GM21723 (cell line): ENCODE measurements around the gene MTERF4.

Source experiments
- ATAC-seq: cut with Tn5 transposase; IDR thresholded peaks from one replicate; pipeline ENCODE4 v1.9.1; 2021; ENCODE audit warnings: mild to moderate bottlenecking, moderate library complexity; ENCODE audit not compliant: unreplicated experiment

MTERF4 gene, protein sequence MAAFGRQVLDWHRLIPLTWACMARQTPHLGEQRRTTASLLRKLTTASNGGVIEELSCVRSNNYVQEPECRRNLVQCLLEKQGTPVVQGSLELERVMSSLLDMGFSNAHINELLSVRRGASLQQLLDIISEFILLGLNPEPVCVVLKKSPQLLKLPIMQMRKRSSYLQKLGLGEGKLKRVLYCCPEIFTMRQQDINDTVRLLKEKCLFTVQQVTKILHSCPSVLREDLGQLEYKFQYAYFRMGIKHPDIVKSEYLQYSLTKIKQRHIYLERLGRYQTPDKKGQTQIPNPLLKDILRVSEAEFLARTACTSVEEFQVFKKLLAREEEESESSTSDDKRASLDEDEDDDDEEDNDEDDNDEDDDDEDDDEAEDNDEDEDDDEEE

DNA sequence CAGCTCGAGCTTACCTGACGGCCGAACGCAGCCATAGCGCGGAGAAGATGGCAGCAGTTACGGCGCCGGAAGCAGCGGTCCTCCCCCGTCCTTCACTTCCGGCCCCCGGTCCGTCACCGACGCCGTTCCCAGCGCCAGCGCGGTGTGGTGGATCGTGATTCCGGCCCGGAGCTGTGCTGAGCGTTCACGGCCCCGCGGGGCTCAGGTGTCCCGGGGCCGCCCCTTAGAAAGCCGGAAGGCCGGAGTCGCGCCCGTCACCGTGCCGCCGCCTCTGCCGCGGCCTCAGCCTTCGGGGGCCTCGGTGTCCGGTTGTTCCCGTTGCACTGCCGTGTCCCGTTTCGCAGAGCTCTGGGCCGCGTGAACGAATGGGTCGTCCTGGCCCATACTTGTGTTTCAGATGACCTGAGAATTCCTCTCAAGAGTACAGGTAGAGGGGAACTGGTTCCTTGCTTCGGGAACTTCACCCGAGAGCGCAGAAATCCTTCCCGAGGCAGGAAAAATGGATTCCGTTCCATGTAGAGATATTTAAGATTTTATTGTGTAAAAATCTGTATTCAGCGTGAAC is at the start of gene MTERF4:
Gene MTERF4, minus strand, starts transcription at position 49 of the 565 bp plus-strand sequence. Its CDS starts 14 bp downstream, at position 35.
- peak; percentile 84 for ATAC-seq

DNA sequence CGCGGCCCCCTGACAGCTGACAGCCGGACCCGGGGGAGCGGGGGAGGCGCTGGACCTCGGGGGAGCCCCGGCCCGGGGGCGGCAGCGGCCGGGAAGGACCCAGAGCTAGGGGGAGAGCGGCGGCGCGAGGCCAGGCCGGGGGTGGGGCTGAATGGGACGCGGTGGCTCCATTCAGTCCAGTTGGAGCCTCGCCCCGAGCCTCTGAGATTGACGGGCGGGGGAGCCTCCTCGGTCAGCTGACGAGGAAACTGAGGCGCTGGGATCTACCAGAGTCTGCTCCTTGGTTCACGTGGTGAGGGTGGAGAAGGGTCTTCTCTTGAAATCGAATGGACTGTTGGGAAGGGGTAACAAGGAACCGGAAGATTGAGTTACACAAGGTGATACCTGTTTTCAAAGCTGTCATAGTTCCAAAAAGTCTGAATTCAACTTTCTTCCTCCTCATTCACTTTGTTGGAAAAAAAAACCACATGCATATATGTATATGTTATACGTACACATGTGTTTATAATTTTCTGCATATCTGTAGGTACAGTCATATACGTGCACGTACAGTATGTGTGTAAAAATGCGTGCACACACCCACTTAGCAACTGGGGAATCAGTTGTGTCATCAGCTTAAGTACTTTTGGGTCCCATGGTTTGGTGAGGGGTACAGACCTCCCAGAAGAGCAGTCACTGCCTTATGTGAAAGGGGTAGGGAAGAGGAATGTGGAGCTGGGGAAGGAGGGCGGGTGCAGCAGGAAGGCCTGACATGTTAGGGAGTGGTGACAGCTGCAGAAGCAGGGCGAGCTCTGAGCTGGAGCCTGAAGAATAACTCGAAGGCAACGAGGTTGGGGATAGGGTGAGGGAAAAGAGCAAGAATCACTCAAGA is 48.8 kb upstream of the MTERF4 start:
- no peak for ATAC-seq

DNA sequence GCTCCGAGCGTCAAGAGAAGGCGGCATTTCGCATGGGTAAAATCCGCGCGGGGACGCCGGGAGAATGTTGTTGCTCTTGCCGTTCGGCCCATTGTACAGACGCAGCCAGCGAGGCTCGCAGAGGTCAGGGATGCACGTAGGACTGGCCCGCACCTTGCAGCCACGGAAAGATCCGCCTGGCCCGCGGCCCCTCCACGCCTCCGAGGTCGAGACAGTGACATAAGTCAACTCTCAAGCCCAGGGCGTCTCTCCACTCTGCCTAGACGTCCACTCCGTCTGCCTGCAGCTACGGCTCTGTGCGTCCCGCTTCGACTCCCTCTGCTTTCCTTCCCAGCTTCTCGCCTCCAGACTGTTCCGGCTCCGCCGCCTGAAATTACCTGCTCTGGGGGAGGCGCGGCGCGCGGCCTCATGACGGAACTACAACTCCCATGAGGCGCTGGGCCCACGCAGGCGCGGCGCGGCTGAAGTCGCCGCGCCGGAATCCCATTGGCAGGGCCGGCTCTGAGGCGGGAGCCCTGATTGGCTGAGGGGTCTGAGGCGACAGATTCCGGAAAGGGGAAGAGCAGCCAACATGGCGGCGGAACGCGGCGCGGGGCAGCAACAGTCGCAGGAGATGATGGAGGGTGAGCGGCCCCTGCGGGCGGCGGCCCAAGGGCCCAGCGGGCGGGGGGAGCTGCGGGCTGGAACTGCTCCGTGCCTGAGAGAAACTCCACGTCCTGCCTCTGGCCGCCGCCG is 48.0 kb upstream of the MTERF4 start, which contains the start of gene PPP1R7:
Gene PPP1R7, plus strand, starts transcription at position 543 of the 735 bp plus-strand sequence. Its CDS starts 29 bp downstream, at position 572.
- peak; percentile 63 for ATAC-seq

DNA sequence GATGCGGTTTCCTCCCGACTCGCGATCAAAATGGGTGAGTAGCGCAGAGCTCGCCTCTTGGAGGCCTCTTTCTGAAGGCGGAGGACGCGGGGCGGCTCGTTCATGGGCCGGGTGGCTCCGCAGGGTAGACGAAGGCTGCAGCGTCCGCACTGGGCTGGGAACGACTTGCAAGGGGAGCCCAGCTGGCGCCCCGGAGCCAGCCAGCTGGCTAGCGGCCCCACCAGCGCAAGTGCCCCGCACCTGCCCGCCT is 47.5 kb upstream of the MTERF4 start:
- peak; percentile 25 for ATAC-seq

DNA sequence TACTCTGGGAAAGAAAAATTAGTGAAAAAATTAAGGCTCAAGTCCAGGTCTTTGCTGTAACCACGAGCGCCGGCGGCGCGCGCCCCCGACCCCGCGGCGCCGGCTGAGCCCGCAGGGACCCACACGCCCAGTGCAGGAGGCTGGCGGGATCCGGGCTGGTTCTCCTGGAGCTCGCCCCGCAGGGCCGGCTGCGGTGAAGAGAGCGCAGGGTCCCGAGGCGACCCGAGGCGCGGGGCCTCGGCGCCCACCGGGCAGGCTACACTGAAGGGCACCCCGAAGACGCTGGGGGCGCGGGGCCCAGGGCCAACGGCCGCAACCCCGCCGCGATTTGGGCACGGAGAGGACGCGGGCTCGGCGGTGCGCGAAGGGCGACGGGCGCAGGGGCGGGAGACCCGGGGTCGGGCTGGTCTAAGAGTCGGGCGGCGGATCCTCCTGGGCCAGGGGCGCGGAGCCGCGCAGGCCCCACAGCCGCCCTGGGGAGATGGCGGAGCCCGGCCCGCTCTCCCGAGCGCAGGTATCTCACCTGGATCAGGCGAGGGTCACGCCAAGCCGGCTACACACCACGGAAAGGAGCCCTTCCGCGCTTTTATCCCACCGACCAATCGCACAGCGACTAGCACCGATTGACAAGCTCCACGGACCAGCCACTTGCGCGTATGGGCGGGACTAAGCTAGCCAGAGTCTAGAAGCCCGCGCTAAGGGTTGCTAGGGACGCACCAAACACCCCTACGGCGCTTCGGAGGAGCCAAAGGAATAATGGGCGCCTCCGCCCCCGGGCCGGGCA is 47.0 kb upstream of the MTERF4 start, which contains the start of gene PASK:
Gene PASK, minus strand, starts transcription at position 582 of the 784 bp plus-strand sequence. CDS start 6,440 bp downstream, outside the sequence.
- ATAC-seq: peak; percentile 80

DNA sequence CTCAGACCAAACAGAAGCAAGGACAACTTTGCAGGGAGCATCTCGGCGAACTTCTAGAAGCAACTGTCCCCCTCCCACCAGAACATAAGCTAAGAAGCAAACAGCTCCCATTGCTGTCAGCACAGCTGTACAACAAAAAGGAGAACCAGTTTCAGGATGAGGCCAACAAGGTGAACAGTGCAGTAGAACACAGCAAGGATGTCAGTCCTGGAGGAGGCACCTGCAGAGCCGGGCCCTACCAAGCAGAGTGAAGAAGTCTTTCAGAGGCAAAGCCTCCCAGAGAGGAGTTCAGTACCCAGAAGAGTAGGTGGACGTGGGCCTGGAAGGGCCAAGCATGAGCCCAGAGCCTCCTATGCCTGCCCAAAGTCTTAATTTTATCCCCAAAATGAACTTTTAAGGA is 46.2 kb upstream of the MTERF4 start:
- no peak for ATAC-seq

DNA sequence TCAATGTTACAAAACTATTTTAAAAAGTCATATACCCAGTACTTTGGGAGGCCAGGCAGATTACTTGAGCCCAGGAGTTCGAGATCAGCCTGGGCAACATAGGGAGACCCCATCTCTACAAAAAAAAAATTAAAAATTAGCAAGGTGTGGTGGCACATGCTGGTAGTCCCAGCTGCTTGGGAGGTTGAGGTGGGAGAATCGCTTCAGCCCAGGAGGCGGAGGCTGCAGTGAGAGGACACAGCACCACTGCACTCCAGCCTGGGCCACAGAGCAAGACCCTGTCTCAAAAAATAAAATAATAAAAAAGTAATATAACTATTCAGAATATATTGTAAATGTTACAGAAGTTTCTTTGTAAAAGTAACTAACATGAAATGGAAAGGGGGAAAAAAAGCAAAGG is 45.2 kb upstream of the MTERF4 start:
- no peak for ATAC-seq

DNA sequence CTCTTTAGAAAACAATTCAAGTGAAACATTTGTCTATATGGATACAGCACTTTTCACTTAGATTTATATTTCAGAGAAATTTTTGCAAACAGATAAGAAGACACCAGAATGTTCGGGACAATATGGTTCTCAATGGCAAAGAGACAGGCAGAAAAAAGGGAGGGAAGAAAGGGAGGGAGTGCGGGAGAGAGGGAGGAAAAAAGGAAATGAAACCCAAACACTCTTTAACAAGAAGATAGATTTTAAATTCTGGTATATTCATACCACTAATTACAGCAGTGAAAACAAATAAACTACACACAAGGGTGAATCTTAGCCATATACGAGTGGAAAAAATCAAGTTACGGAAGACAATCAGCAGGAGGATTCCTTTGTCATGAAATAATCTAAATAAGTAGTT is 44.2 kb upstream of the MTERF4 start:
- no peak for ATAC-seq

DNA sequence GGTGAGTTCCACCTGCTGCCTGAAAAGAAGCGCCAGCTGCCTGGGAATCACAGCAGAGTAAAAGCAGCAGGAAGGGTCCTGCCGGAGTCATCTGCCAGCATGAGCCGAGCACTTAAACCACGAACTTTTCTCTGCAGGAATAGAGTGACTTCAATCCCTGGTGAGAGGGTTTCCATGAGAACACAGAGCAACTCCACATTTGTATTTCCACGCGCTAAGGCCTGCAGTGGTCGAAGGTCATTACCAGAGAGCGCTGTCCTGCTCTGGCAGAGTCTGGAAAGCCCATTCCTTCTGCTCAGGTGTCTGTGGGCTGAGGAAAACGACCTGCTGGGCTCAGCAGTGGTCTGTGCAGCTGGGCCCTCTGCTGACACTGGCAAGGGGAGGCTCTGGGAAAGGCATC is 40.5 kb upstream of the MTERF4 start:
- no peak for ATAC-seq

DNA sequence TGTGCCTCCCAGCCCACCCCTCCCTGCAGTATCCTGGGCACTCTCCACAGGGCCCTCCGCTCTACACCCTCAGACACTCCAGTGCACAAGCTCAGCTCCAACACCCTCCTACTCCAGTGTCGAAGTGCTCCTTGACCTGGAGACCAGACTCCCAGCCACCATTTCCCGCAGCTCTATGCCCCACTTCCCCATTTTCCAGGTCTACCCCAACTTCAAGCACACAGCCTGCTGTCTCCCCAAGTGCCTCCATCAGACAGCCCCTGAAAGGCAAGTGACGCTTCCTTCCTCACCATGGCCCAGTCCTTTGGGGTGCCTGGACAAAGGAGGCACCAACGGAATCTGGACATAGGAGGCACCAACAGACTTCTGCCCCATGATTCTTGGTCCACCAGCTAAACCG is 40.0 kb upstream of the MTERF4 start:
- ATAC-seq: no peak

DNA sequence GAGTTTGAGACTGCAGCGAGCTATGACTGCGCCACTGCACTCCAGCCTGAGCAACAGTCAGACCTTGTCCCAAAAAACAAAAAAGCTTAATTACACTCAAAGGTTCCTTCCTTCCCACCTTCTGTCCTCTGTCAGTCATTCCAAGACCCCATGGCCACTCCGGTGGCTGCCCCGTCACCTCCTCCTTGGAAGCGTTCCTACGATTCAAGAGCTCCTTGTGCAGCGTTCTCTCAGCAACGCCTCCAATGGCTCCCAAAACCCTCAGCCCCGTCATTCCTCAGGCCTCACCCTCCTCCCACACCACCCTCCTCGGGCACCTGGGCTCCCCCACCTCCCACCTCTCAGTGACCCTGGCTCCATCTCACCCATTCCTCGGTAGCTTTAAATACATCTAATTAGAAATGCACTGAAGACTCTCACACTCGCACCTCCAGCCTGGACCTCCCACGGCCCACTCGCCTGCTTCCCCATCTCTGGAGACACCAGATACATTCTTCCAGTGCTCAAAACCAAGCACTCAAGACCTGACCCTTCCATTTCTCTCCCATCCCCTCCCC is 39.2 kb upstream of the MTERF4 start:
- no peak for ATAC-seq

DNA sequence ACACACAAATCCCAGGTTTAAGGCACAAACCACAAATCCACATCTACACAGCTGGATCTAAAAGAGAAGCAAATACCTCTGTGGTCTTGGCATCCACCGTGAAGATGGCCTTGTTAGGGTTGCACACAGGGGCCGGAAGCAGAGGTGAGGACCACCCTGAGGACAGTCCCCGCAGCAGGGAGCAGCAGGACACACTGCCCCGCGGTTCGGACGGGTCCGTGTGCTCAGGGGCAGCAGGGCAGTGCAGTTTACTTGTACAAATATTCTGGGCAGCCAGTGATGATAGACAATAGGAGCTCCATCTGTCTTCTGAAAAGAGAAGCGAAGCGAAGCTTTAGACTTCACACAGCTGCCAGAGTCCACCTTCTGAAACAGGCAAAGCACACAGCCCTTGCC is 38.4 kb upstream of the MTERF4 start:
- ATAC-seq: no peak

DNA sequence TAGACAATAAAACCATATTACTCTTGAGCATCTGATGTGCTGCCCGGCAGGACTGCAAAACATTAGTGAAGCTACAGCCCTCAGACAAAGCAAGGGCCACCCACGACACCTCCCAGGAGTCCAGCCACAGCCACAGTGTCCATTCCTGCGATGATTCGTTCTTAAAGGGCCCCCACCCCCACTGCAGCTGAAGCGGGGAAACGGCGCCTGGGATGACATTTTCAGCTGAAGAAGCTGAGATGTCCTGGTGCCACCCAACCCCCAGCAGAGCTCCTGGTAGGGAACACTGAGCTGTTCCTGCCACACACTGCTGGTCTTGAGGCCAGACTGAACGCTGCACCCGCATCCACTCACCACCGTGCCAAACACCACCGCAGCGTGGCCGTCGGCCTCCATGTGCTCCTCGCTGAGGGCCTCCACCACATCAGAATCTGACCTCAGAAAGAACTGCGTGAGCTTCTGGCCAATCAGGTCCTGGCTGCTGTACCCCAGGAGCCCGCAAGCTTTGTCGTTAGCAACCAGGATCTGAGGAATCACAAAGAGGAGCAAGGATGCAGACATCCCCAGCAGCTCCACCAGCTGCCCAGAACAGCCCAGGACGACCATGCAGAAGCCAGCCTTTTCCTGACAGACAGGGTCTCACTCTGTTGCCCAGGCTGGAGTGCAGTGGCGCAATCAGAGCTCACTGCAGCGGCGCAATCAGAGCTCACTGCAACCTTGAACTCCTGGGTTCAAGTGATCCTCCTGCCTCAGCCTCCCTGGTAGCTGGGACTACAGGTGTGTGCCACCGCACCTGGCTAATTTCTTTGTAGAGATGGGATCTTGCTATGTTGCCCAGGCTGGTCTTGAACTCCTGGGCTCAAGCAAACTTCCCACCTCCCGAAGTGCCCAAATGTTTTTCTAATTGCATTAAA is 37.7 kb upstream of the MTERF4 start:
- no peak for ATAC-seq

DNA sequence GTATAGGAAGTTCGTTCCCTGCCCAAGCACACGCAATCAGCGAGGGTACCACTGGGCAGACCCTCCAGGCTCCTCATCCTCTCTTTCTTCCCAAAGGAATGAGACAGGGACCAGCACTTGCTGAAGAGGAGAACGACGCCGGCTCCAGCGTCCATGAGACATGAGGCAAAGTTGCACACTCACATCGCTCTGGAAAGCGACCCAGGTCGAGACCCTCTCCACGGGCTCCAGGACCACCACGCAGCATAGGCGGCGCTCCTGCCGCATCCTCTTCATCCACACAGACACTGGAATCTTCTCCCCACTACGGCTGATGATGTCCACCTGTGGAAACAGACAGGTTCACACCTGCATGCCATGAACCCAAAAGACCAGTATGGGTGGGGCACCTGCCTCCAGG is 36.4 kb upstream of the MTERF4 start:
- ATAC-seq: no peak

DNA sequence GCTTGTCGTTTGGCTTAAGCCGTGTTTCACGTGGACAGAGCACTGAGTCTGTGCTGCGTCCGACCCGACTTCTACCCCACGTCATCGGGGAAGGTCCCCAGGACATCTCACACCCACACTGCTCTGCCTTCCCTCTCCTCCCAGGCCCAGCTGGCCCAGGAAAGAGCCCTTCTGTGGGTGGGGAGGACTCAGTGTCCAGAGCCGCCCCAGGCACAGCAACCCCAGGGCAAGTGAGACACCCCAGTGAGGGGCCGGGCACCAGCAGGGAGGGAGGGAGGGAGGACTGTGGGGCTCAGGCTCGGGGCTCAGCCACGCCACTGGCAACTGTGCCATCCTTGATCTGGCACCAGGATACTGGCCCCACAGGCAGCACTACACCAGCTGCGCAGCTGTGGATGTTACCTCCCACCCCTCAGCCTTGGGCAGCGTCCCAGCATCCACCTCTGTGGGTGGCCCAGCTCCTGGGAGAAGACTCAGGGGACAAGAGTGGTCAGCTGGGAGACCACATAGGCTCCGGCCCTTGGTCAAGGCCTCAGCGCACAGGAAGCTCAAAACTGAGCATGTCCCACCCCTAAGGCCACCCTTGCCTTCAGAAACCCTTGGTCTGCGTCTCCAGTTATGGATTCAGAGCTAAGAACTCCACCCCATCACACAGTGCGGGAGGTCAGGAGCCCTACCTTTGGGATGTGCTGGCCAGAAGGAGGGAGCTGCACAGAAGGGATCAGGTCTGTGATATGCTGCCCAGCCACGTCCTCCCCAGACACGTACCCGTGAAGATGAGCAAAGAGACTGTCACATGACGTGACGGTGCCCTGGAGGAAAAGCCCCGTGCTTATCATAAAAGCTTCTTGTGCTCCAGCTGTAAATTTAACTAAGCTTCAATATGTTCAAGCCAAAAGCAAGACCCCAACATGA is 35.4 kb upstream of the MTERF4 start:
- no peak for ATAC-seq

DNA sequence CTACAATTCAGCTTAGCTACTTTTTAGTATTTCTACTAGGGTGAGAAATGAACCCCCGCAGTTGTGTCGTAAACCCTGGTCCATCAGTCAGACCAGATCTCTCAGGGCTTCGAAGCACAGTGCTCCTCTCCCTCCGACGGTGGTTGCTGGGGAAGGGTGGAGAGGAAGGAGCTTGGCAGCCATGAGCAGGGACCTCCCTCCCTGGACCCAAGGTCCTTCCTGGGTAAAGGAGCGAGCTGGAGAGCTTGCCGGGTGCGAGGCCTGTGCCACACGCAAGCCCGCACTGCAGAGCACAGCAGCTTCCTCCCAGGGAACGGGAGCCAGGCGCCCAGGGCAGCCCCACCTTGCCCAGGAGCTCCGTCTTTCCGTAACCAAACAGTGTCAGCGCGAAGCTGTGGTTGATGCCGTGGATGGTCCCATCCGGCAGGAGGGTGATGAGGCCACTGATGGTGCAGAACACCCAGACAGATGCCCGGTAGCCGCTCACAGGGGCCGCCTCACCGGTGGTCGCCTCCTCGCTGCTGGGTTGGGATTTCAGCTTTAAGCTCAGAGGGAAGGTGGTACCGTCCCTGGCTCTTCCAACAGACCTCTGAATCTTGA is 34.7 kb upstream of the MTERF4 start:
- ATAC-seq: no peak

DNA sequence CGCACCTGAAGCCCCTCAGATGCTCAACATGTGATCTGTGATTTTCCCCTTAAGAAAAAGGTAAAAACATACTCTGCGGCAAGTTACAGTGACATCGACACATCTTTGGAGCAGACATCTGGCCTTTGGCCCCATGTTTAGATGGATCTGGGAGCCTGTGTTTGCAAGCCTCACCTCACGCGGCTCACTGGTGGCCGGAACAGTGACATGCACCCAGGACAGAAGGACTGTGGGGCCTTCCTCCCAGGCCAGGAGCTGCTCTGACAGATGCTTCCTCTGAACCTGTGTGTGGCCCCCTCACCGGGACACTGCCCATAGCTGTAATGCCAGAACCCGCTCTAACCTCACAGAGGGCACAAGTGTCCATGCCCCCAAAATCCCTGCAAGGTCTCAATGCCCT is 34.1 kb upstream of the MTERF4 start:
- no peak for ATAC-seq
